ENCODE data around the gene EPG5.
"Not testable (repeated sequence)": the region's sequence is repeated elsewhere in the genome, so short reads cannot be mapped to it uniquely, and the experiment has no call there.

The EPG5 gene

DNA sequence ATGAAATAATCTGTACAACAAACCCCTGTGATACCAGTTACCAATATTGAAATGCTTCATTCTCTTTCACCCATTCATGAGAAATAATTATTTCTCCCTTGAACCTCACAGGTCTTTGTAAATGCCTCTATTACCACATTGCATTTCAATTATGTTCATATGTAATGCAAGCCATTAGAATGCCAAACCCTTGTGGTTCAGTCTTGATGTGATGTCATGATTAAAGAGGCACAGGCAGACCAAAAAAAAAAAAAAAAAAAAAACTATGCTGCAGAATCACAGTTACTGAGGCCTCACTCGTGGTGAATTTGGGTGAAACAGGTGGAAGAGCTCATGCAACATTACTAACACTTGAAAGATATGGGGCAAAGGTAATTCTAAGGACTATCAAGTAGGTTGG is 9.4 kb upstream of the EPG5 start:
- no peak for DNase-seq (ENCODE audit: low read depth in 2 of 2)

DNA sequence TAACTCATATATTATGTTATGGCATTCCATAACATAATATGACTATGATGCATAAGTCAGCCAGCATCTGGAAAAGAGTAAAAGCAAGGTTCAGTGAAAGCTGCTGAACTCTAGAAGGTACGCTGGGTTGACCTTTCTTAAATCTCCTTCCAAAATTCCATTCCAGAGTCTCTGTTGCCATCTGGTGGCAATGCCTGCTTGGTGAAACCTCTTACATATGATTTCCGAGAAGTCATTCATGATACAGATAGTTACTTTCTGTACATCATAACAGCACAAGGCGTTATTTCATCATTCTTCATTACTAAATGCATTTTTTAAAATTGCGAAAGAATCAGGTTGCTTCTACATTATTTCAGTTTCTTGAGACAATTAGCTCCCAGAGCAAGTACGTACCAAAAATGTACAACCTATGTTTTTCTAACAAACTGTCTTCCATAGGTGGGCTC is 7.0 kb upstream of the EPG5 start:
- peak in 1 of 2 donors; percentile 49 for DNase-seq (ENCODE audit: low read depth in 2 of 2)

DNA sequence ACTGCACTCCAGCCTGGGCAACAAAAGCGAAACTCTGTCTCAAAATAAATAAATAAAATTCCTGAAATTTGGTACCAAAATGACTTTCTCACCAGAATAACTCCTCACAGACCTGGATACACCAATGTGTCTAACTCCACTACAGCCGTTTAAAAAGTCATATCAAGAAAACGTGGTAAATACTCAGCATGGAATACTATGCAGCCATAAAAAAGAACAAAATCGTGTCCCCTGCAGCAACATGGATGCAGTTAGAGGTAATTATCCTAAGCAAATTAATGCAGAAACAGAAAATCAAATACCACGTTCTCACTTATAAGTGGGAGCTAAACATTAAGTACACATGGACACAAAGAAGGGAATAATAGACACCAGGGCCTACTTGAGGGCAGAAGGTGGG is 2.2 kb downstream of the EPG5 start:
- DNase-seq (ENCODE audit: low read depth in 2 of 2): not testable (repeated sequence)

DNA sequence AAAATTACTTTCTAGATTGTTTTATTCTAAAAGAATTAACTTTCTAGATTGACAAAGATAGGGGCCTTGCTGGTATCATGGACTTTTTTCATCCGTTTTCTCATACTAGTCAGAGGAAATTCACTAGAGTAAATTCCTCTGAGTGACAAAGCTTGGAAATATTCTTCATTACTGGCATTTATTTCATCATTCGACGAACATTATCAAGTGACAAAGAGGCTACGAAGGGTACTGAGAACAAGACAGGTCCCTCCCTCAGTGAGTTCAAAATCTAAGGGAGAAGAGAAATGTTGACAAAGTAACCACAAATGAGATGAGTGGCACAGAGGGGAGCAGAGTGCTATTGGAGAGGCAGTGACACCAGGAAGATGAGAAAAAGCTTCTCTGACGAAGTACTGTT is 4.3 kb downstream of the EPG5 start:
- no peak for DNase-seq (ENCODE audit: low read depth in 2 of 2)

DNA sequence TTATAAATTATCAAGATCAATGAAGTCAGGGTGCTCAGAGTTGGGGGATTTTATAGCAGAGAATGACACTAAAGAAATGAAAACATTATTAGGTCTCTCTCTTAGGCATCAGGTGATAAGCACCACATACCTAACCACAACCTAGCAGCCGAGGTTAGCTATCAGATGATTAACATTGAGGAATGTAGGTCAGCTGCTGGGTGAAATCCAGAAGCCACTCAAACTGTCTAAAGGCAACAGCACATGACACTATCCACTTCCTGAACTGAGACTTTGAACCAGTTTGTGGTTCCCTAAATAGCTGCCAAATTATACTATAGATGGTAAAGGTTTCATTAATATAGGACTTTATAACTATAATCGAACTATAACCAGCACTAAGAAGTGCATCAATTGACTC is 4.7 kb downstream of the EPG5 start:
- DNase-seq (ENCODE audit: low read depth in 2 of 2): peak in 1 of 2 donors; percentile 38

DNA sequence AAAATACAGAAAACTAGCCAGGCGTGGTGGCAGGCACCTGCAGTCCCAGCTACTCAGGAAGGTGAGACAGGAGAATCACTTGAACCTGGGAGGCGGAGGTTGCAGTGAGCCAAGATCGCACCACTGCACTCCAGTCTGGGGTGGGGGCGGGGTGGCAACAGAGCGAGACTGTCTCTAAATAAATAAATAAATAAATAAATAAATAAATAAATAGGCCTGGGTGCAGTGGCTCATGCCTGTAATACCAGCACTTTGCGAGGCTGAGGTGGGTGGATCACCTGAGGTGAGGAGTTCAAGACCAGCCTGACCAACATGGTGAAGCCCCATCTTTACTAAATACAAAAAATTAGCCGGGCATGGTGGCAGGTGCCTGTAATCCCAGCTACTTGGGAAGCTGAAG is 7.6 kb downstream of the EPG5 start:
- DNase-seq (ENCODE audit: low read depth in 2 of 2): not testable (repeated sequence)

DNA sequence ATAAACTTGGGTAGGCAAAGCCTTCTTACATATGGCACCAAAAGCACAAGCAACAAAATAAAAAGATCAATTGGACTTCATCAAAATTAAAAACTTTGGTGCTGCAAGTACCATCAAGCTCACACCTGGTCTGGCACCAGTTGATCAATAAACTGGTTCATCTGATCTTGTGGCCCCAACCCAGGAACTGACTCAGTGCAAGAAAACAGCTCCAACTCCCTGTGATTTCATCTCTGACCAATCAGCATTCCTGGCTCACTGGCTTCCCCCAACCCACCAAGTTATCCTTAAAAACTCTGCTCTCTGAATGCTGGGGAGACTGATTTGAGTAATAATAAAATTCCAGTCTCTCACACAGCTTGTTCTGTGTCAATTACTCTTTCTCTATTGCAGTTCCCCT is 8.4 kb downstream of the EPG5 start:
- no peak for DNase-seq (ENCODE audit: low read depth in 2 of 2)

DNA sequence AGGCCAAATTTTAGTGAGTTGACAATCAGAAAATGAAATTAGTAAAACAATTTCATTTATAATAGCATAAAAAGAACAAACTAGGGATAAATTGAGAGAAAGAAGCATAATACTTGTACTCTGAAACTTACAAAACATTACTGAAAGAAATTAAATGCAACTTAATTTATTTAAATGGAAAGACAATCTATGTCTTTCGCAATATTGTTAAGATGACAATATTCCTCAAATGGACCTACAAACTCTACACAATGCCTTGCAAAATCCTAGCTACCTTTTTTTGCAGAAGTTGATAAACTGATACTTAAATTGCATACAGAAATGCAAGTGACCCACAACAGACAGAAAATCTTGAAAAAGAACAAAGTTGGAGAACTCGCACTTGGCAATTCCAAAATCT is 9.1 kb downstream of the EPG5 start:
- DNase-seq (ENCODE audit: low read depth in 2 of 2): no peak

DNA sequence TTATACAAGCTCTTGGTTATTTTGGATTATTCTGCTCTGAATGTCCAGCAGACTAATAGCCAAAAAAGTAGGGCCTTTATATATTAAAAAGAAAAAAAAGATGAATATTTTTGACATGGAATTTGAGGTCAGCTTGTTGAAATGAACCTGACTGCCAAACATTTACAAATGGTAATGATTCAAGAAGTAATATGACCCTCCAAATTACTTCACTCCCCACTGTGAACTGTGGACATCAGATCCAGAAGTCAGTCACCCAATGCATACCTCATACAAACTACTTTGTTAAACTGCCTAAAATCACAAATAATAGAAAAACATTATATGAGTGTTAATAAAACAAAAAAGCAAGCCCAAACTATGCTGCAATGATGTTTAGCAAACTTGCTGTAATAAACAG is 10.0 kb downstream of the EPG5 start:
- no peak for DNase-seq (ENCODE audit: low read depth in 2 of 2)

DNA sequence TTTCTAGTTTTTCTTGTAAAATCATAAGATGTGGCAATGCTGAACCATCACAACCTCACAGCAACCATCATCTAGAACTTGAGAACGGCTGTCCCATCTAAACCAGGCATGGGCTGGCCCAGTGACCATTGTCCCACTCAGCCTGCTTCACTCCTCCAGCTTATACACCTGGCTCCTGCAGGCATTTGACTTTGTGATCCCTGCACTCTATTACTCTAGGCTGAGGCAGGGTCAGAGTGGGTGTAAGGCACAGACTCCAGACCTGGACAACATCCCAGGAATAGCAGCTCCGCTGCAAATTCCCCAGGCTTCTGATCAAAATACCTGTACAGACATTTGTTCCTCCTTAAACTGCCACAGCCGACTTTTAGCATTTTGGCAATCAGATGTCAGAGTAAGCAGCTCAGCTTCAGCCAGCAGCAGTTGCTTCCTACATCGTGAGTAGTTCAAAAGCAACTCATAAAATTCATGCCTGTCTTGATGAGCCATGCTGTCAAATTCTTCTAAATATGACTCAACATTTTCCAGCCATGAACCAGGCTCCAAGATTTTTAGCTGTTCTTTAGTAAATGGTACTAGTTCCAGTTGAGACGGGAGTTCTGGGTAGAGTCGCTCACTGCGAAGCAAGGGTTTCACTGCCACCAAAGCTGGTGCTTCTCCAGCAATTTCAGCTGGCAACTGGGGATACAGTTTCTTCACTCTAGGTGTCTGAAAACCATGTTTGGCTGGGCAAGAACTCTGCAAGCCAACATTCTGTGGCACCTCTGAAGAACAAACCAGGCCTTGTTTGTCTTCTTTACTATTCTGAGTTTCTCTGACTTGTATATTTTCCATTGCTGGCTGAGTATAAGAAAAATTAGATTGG is 12.8 kb downstream of the EPG5 start:
- no peak for DNase-seq (ENCODE audit: low read depth in 2 of 2)

DNA sequence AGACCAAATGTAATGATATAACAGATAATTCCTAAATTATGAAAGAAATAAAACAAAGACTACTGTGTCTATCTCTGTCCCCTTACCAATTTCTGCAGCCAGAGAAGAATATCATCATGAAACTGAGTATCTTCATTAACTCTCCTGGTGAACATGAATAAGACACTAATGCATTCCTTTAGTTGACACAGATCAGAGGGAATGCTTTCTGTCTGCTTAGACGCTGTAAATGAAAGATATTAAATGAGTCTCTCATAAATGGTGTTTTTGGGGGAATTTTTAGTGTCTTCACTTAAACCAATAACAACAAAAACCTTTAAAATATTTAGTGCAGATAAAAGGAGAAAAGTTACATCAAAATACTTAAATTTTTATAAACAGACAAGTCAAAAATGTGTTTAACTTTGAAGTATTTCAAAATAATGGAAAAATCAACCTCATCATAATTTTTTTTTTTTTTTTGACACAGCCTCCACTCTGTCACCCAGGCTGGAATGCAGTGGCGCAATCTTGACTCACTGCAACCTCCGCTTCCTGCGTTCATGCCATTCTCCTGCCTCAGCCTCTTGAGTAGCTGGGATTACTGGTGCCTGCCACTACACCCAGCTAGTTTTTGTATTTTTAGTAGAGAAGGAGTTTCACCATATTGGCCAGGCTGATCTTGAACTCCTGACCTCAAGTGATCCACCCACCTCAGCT is 16.0 kb downstream of the EPG5 start:
- DNase-seq (ENCODE audit: low read depth in 2 of 2): no peak

DNA sequence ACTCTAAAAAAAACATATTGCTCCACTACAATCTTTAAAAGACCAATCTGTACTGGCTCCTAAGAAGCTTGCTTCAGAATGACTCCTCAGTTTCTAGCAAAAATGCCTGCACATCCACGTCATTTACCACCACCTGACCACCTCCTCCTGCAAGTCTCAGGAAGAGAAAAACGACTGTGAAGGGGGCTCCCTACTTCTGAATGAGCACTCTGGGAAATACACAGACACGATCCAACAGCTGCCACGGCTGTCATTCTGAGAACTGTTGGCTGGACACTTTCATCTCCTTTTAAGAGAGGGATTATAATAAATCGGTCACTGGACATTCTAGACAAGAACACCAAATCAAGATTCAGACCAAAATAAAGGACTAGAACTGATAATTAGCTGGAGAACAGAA is 21.5 kb downstream of the EPG5 start:
- no peak for DNase-seq (ENCODE audit: low read depth in 2 of 2)

DNA sequence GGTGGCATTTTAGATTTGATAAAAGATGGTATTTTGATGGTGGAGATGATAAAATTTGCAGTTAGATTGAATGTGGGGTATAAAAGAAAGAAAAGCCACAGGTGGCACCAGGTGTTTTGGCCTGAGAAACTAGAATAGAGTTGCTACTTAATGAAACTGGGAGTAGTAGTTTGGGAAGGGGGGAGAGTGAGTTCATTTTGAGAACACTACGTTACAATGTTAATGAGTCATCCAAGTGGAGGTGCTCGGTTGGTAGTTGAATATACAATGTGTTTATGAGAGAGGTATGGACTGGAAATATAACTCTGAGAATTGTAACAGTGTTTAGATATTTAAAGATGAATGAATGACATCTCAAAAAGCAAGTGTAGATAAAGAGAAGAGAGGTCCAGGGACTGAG is 26.4 kb downstream of the EPG5 start:
- no peak for DNase-seq (ENCODE audit: low read depth in 2 of 2)

DNA sequence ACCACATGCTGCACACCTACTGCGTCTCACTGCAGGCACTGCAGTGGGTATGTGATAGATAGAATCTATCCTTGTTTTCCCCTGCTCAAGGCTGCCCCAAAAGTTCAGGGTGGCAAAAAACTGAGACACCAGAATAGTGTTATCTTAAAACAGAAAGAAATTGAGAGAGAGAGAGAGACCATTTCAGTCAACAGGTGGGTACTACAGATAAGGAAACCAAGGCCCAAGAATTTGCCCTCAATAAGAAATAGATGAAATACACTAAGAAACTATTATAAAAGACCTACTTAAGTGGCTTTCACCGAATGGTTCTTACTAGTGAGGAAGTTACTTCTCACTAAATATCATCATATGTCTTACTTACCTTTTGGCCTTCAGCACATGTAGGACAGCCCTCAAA is 27.9 kb downstream of the EPG5 start:
- no peak for DNase-seq (ENCODE audit: low read depth in 2 of 2)

DNA sequence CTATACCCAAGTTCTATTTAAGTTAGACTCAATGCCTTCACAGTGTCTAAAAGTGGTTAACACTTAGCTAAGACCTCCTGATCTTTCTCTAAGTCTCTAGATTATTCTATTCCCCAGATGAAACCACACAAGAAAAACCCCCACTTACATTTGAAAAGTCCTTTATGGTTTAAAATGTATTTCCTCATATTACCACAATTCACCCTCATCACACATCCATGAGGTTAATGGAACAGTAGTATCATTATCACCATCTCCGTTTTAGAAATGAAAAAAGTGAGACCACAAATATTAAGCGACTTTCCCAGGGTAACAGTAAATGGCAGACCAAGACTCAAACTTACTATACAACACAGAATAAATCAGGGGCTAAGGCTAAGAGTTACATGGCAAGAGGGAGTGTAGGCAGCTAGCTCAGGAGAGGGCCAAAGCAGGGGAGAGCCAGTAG is 28.6 kb downstream of the EPG5 start:
- no peak for DNase-seq (ENCODE audit: low read depth in 2 of 2)

DNA sequence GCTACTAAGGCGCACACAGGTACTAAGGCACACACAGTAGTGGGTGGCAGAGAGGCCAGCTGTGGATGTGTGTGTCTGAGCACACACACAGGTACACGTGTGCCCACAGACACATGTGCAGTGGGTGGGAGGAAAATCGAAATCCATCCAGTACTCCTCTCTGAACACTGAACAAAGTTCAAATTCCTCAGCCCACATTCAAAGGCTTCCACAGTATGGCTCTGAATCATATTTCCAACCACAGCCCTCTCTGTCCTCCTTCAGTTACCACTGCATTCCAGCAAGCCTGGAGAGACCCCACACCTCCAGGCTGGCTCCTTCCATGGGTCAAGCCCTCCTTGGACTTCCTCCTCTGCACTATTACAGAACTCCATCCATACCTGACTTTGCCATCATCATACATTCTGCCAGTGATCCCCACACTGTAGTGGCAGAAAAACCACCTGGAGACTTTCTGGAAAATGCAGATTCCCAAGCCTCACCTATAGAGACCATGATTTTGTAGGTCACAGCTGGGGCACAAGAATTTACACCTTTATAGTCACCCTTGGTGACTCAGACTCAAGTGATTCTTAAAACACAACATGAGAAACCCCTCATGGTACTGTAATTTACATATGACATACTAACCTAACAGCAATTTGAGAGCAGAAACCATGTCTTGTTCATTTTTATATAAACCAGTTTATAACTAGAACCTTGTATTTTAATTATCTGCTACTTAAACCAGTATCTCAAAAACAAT is 31.4 kb downstream of the EPG5 start:
- no peak for DNase-seq (ENCODE audit: low read depth in 2 of 2)

DNA sequence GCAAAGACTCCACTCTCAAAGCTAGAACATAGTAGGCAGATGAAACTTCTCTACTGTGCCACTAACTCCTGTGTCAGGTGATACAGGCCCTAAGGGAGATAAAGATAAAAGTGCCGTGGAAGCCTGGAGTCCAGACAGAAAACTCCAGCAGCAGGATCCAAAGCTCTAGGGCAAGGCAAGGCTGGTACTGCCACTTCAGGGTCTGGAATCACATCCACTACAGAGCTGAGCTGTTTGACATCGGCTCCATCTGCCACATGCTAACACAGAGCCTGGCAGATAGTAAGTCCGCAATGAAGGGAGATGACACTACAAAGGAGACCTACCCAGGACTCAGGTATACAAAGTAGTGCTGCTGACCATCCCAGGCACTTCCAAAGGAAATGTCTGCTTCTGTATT is 34.4 kb downstream of the EPG5 start:
- no peak for DNase-seq (ENCODE audit: low read depth in 2 of 2)

DNA sequence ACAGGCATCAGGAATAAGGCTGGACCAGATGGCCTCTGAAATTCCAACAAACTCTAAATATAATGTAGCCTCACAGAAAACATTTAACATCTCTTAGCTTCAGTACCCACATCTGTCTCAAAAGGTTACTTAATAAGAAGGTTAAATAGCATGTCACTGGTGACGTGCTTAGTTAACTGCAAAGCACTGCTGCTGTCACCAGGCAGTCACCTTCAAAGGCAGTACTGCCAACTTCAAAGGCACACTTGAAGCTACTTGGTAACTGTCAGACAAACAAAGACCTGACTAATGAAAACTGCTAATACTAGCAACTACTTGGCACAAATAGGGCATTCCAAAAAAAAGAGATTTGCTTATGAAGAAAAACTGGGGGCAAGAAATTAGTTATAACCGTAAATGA is 36.2 kb downstream of the EPG5 start:
- DNase-seq (ENCODE audit: low read depth in 2 of 2): no peak

DNA sequence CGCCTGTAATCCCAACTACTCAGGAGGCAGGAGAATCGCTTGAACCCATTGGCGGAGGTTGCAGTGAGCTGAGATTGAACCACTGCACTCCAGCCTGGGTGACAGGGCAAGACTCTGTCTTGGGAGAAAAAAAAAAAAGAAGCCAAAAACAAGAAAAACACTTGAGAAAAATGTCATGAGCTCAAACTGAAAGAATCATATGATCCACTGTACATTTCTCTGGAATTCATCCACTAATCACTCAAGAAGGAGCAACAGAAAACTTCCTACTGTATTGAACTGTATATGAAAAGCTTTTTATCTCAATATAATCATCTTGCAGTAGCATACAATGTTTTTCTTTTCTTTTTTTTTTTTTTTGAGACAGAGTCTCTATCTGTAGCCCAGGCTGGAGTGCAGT is 40.4 kb downstream of the EPG5 start:
- no peak for DNase-seq (ENCODE audit: low read depth in 2 of 2)

DNA sequence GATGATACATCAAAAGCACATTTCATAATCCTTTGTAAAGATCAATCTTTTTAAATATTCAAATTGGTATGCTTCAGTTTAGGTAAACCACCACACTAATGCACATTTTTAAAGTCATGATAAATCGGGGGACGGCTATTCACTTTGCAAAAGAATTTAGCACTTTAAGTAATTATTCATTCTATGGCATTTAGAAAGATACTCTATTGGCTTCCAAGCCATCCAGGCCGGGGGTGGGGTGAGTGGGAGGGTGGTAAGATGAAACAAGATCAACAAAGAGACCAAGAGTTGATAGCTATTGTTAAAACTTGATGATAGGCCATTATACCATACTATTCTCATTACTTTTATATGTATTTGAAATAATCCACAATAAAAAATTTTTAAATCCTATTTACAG is 41.0 kb downstream of the EPG5 start:
- no peak for DNase-seq (ENCODE audit: low read depth in 2 of 2)

DNA sequence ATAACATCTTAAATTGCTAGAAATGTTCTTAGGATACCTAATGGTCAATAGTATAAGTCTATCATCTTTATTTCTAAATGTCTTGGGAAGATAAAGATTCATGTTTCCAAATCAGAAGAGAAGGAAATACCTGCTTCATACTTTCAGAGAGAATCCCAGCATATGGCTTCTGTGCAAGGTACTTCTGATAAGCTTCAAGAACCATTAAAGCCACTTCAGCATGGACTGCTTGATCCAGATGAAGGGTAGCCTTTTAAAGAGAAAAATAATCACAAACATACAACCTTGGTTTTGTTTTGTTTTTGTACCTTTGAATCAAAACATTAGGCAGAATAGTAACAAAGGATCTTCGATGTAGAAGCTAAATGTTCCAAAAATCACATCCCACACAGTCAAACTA is 44.0 kb downstream of the EPG5 start:
- no peak for DNase-seq (ENCODE audit: low read depth in 2 of 2)

DNA sequence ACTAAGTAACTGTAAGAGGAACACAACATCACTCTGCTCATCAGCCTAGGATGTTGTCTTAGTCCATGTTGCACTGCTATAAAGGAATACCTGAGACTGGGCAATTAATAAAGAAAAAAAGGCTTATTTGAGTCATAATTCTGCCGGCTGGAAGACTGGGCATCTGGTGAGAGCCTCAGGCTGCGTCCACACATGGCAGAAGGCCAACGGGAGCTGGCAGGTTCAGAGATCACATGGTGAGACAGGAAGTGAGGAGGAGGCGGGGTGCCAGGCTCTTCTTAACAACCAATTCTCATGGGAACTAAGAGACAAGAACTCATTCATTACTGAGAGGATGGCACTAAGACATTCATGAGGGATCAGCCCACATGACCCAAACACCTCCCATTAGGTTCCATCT is 46.8 kb downstream of the EPG5 start:
- no peak for DNase-seq (ENCODE audit: low read depth in 2 of 2)

DNA sequence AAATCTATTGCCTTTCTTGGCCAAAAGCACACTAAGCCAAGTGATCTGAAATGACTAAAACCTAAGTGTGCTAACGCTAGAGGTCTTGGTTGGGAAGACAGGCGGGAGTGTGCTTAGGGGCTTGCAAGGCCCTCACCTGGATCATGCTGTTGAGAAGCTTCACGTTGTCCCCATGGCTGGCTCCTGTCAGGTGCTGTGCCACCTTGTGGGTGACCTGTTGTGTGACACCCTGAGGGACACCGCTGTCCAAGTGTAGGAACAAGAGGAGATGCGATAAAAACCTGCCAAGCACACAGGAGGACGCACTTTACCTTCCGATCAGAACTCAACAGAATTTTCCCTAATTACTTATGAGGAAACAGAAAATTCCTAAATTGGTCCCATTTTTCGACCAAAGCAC is 50.8 kb downstream of the EPG5 start:
- no peak for DNase-seq (ENCODE audit: low read depth in 2 of 2)
